ENCODE results near the gene L2HGDH.

DNA sequence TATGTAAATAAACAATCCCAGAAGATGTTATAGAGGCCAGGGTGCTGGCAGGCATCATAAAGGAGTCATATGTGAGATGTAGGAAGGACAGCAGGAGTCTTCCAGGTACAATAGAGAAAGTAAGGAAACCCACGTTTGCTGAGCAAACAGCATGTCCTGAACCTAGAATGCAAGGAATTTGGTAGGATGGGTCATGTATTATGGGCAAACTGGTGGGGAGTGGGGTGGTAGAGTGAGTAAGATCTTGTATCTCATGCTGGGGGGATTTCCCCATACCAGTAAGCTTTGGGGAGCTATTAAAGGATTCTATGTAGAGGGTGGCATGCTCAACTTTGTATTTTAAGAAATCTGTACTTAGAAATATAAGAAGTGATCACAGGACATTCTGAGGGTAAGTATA lies 43.7 kb upstream of the L2HGDH start:
- TF ChIP-seq POLR2AphosphoS5 (IDR thresholded peaks at IDR 0.05; ENCODE audit: low read depth) (no peak), SPI1 (IDR thresholded peaks at IDR 0.05; ENCODE audit: borderline replicate concordance, low read depth) (no peak), GABPA (IDR thresholded peaks at IDR 0.05; ENCODE audit: low read depth) (no peak)
- TF ChIP-seq, protein P1, sequence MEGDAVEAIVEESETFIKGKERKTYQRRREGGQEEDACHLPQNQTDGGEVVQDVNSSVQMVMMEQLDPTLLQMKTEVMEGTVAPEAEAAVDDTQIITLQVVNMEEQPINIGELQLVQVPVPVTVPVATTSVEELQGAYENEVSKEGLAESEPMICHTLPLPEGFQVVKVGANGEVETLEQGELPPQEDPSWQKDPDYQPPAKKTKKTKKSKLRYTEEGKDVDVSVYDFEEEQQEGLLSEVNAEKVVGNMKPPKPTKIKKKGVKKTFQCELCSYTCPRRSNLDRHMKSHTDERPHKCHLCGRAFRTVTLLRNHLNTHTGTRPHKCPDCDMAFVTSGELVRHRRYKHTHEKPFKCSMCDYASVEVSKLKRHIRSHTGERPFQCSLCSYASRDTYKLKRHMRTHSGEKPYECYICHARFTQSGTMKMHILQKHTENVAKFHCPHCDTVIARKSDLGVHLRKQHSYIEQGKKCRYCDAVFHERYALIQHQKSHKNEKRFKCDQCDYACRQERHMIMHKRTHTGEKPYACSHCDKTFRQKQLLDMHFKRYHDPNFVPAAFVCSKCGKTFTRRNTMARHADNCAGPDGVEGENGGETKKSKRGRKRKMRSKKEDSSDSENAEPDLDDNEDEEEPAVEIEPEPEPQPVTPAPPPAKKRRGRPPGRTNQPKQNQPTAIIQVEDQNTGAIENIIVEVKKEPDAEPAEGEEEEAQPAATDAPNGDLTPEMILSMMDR (IDR thresholded peaks at IDR 0.05; ENCODE audit: insufficient read depth, low read length) = no peak
